ENCODE measurements around the gene SPCS2.

DNA sequence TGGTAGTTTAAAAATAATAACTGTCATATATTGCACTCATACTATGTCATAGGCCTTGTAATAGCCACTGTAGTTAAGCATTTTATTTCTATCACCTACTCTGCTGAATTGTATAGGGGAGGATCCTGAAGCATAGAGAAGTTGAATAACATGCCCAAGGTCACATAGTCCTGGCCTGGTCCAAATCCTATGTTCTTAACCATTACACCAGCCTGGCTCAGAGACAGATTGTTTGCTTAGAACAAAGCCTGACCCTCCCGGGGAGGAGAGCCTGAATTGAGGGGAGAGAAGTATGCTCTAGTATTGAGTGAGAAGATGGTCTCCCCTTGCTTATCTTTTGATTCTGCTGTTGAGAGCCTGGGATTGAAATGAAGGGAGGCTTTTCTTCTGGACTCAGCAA, 41.9 kb downstream of the SPCS2 start:
- TF ChIP-seq GTF2F1 (IDR thresholded peaks at IDR 0.05; ENCODE audit: borderline replicate concordance, low read depth, low read length) (no peak), ASH2L (IDR thresholded peaks at IDR 0.05; ENCODE audit: low read length) (no peak), SP2 (IDR thresholded peaks at IDR 0.05; ENCODE audit: low read length) (no peak), CTCF (IDR thresholded peaks at IDR 0.05; ENCODE audit: control extremely low read depth in 1 of 3, insufficient read depth in 1 of 3, low read depth in 1 of 3, low read length in 3 of 3) (no peak), BRCA1 (IDR thresholded peaks at IDR 0.05; ENCODE audit: low read depth, low read length) (no peak), CHD2 (IDR thresholded peaks at IDR 0.05; ENCODE audit: low read length) (no peak), POLR2A (IDR thresholded peaks at IDR 0.05; ENCODE audit: control extremely low read depth in 1 of 2, low read depth in 2 of 2, low read length in 2 of 2) (no peak), SIX5 (IDR thresholded peaks at IDR 0.05; ENCODE audit: low read depth, low read length) (no peak), SUZ12 (IDR thresholded peaks at IDR 0.05; ENCODE audit: low read length) (no peak), FOSL1 (IDR thresholded peaks at IDR 0.05; ENCODE audit: insufficient read depth, low read depth, low read length) (no peak), JUN (IDR thresholded peaks at IDR 0.05; ENCODE audit: low read depth, low read length) (no peak)

Data from H1 (cell line).